Gastrocnemius medialis (tissue), 4 donors: ENCODE results near the gene ZBED5. TPM values are rescaled to one million over a fixed set of nuclear protein-coding genes. Genes with fewer than 3 reads are reported as not detected.

Source experiments
- ATAC-seq, 2 donors: fragments of 150-250 bp; one replicate each; pipeline ENCODE4 v1.9.1; 2016
- DNase-seq, 2 donors: peaks; one replicate each; pipeline ENCODE4 v3.0.0-alpha.2; 2019
- H3K27ac ChIP-seq, 4 donors: fragments of 200-600 bp; sonication (generic); 1 replicate in 1 of 4; 2 replicates in 3 of 4; pipeline ENCODE4 v1.5.1; 2016 to 2018; ENCODE audit warnings: mild to moderate bottlenecking in 2 of 4, moderate library complexity in 1 of 4
- H3K27me3 ChIP-seq, 3 donors: fragments of 200-600 bp; sonication (generic) in 2 of 3; 1 replicate in 1 of 3; 2 replicates in 2 of 3; pipeline versions ENCODE4 v1.5.1 to v1.6.0; 2016 to 2019; ENCODE audit warnings: mild to moderate bottlenecking in 1 of 3, moderate library complexity in 1 of 3
- H3K36me3 ChIP-seq, 2 donors: fragments of 200-600 bp; sonication (generic) in 1 of 2; one replicate each; pipeline ENCODE4 v1.5.1; 2017 to 2018
- H3K4me1 ChIP-seq, 2 donors: fragments of 200-600 bp; sonication (generic) in 1 of 2; one replicate each; pipeline ENCODE4 v1.5.1; 2016 to 2017; ENCODE audit warnings: mild to moderate bottlenecking in 2 of 2
- H3K4me3 ChIP-seq, 4 donors: fragments of 200-600 bp; sonication (generic) in 3 of 4; 1 replicate in 1 of 4; 2 replicates in 3 of 4; pipeline ENCODE4 v1.5.1; 2016 to 2019; ENCODE audit warnings: mild to moderate bottlenecking in 2 of 4
- H3K9me3 ChIP-seq, 3 donors: fragments of 200-600 bp; sonication (generic) in 2 of 3; 1 replicate in 1 of 3; 2 replicates in 2 of 3; pipeline ENCODE4 v1.5.1; 2016 to 2019
- CTCF ChIP-seq, 5 experiments: fragments of 450-650 bp in 3 of 5; fragments of 200-600 bp in 2 of 5; sonication (generic) in 2 of 5; IDR thresholded peaks in 4 of 5; conservative IDR thresholded peaks in 1 of 5; 1 replicate in 4 of 5; 2 replicates in 1 of 5; pipeline ENCODE4 v1.5.1; 2016 to 2019; ENCODE audit warnings: antibody characterized with exemption in 5 of 5, mild to moderate bottlenecking in 3 of 5, moderate library complexity in 3 of 5
- POLR2A ChIP-seq, 2 donors: fragments of 450-650 bp; IDR thresholded peaks; one replicate each; pipeline ENCODE4 v1.6.1; 2017; ENCODE audit warnings: antibody characterized with exemption in 2 of 2, mild to moderate bottlenecking in 2 of 2, moderate library complexity in 2 of 2
- in situ Hi-C, 4 donors: fragments of 200-750 bp; cut with MboI; loops; one replicate each; pipeline versions ENCODE4 v1.15.0 to v1.8.0; 2017; ENCODE audit warnings: low sequenced_read_pairs in 4 of 4
- intact Hi-C: fragments of 100-400 bp; cut with DNase I; formaldehyde crosslinking; loops from one replicate; pipeline ENCODE4 v1.15.1; 2023; ENCODE audit warnings: low total_unique reads
- total RNA-seq, 4 donors: library from RNA; depleted of rRNA; stranded (reverse); fragments of >200 nt; gene quantifications; one replicate each; pipeline versions ENCODE4 v1.1.0 to v1.2.3, GENCODE V29; 2016

Gene ZBED5
- total RNA-seq, 4 donors from 2014 or later = 11.3 to 36.3 (median 18.5) TPM

GRCh38 chr11:10858439-10859325 is 829 bp upstream of the ZBED5 start:
- Histone ChIP-seq H3K4me1 (peaks cover 31 to 37% of the 10 kb centered on the region in 2 donors), H3K36me3 (peaks cover 0 to 25% of the 10 kb centered on the region in 2 donors), H3K9me3 (no peaks in the 10 kb centered on the region), H3K27ac (peak overlapping the region; percentile 95 to 99 (median 98)), H3K27me3 (no peaks in the 10 kb centered on the region), H3K4me3 (peak overlapping the region; percentile 89 to 97 (median 94))
- ATAC-seq (peak; percentile 69 to 70), DNase-seq (peak; percentile 37 to 53)
- in situ Hi-C loops (loop anchor here in 3 of 4 donors (5.0 to 10.0 kb wide), 3 partner anchors 44 to 56 kb away; partner anchors contain the start of gene EIF4G2 (in 1 of the 3)), intact Hi-C loops (loop anchor here (1.0 to 10.0 kb wide), 3 partner anchors 42 to 986 kb away; partner anchors contain the start of genes EIF4G2 and USP47)
- TF ChIP-seq CTCF (IDR thresholded peaks at IDR 0.05 in 4 of 5, conservative IDR thresholded peaks at IDR 0.05 in 1 of 5) = no peak
- no peak for TF ChIP-seq POLR2A (IDR thresholded peaks at IDR 0.05)

- intact Hi-C loops = loop anchor here (10.0 kb wide), 1 partner anchor 987 kb away; the partner anchor contains the start of gene USP47
- peak in 1 of 5 experiments; percentile 17 for TF ChIP-seq CTCF (IDR thresholded peaks at IDR 0.05 in 4 of 5, conservative IDR thresholded peaks at IDR 0.05 in 1 of 5)
- no peak for TF ChIP-seq POLR2A (IDR thresholded peaks at IDR 0.05)
- peaks cover 0 to 38% of the 10 kb centered on the region in 2 donors for H3K36me3 ChIP-seq
- ATAC-seq (peak; percentile 3 to 8), DNase-seq (peak in 1 of 2 donors; percentile 37)
- H3K27ac ChIP-seq = peak overlapping the region; percentile 95 to 99 (median 98)
- H3K4me3 ChIP-seq = peak overlapping the region; percentile 89 to 97 (median 94)
- in situ Hi-C loops = loop anchor here in 3 of 4 donors (5.0 to 10.0 kb wide), 3 partner anchors 45 to 55 kb away; partner anchors contain the start of gene EIF4G2 (in 1 of the 3)
- peaks cover 31 to 33% of the 10 kb centered on the region in 2 donors for H3K4me1 ChIP-seq
- H3K27me3 ChIP-seq = no peaks in the 10 kb centered on the region
- no peaks in the 10 kb centered on the region for H3K9me3 ChIP-seq
Observed at GRCh38 chr11:10857459-10857708, 469 bp downstream of the ZBED5 start.

- peak; percentile 21 to 22 for ATAC-seq
- intact Hi-C loops = loop anchor here (10.0 kb wide), 1 partner anchor 988 kb away; the partner anchor contains the start of gene USP47
- in situ Hi-C loops = loop anchor here in 3 of 4 donors (5.0 to 10.0 kb wide), 3 partner anchors 45 to 55 kb away; partner anchors contain the start of gene EIF4G2 (in 1 of the 3)
- Histone ChIP-seq H3K27me3 (no peaks in the 10 kb centered on the region), H3K36me3 (peaks cover 0 to 43% of the 10 kb centered on the region in 2 donors), H3K27ac (peak overlapping the region; percentile 95 to 99 (median 98)), H3K9me3 (no peaks in the 10 kb centered on the region), H3K4me1 (peaks cover 31 to 33% of the 10 kb centered on the region in 2 donors), H3K4me3 (peak overlapping the region; percentile 89 to 97 (median 94))
- TF ChIP-seq CTCF (IDR thresholded peaks at IDR 0.05 in 4 of 5, conservative IDR thresholded peaks at IDR 0.05 in 1 of 5) (no peak), POLR2A (IDR thresholded peaks at IDR 0.05) (no peak)
- DNase-seq = peak in 1 of 2 donors; percentile 19
Observed at GRCh38 chr11:10856689-10857458, 979 bp downstream of the ZBED5 start.

GRCh38 chr11:10855295-10855694 is 2.6 kb downstream of the ZBED5 start:
- intact Hi-C loops (loop anchor here (10.0 kb wide), 1 partner anchor 990 kb away; the partner anchor contains the start of gene USP47), in situ Hi-C loops (loop anchor here in 3 of 4 donors (5.0 to 10.0 kb wide), 3 partner anchors 47 to 53 kb away; partner anchors contain the start of gene EIF4G2 (in 1 of the 3))
- Histone ChIP-seq H3K4me3 (no peak overlapping the region), H3K4me1 (peaks cover 26 to 32% of the 10 kb centered on the region in 2 donors), H3K27me3 (no peaks in the 10 kb centered on the region), H3K27ac (peak overlapping the region; percentile 95 to 99 (median 98)), H3K9me3 (no peaks in the 10 kb centered on the region), H3K36me3 (peaks cover 0 to 44% of the 10 kb centered on the region in 2 donors)
- ATAC-seq (no peak), DNase-seq (no peak)
- TF ChIP-seq CTCF (IDR thresholded peaks at IDR 0.05 in 4 of 5, conservative IDR thresholded peaks at IDR 0.05 in 1 of 5) = no peak
- TF ChIP-seq POLR2A (IDR thresholded peaks at IDR 0.05) = no peak
